HG02938 (cell line): ENCODE results near the gene SOX30.

Experiments
- ATAC-seq: cut with Tn5 transposase; IDR thresholded peaks from one replicate; pipeline ENCODE4 v1.9.1; 2021; ENCODE audit warnings: mild to moderate bottlenecking, moderate library complexity; ENCODE audit not compliant: unreplicated experiment

The SOX30 gene

DNA sequence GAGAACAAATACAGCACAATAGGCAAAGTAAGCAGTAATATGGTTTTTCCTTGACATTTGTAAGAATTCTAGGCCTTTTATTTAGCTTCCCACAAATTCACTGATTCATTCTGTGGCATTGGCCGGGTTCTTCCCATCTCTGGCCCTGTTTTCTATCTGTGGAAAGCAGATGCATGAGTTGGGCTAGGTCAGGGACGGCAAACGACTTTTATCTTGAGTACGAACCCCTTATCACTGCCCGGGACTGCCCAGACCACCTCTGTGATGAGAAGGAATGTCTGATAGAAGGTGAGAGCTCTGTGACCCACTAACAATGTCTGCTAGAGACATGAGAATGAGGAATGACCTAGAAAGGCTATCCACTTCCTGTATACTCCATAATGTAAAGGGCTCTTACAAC lies 41.2 kb downstream of the SOX30 start:
- ATAC-seq, result peak; percentile 12

DNA sequence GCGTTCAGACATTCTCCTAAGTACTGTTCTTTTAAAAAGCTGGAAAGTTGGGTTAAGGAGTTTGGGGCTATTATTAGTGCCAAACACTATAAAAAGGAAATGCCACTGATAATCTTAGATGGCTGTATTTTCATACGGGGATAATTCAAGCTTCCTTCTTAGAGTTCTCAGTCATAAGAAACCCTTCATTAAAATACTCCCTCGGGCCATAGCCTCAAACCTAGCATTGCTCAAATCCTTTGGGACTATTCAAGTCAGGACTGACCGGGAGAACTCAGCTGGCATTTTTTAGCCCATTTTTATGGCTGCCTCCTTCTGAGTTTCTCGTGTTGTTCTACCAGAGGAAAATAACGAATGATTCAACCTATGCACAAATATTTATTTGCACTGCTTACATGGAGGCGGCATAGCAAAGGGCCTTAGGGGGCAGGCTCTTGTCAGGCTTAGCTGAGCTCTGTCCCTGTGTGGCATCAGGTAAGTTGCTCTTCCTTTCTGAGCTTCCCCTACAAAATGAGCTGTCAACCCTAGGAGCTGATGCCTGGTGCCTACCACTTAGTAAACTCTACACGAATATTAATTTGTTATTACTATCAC lies 43.2 kb downstream of the SOX30 start:
- ATAC-seq, result no peak

DNA sequence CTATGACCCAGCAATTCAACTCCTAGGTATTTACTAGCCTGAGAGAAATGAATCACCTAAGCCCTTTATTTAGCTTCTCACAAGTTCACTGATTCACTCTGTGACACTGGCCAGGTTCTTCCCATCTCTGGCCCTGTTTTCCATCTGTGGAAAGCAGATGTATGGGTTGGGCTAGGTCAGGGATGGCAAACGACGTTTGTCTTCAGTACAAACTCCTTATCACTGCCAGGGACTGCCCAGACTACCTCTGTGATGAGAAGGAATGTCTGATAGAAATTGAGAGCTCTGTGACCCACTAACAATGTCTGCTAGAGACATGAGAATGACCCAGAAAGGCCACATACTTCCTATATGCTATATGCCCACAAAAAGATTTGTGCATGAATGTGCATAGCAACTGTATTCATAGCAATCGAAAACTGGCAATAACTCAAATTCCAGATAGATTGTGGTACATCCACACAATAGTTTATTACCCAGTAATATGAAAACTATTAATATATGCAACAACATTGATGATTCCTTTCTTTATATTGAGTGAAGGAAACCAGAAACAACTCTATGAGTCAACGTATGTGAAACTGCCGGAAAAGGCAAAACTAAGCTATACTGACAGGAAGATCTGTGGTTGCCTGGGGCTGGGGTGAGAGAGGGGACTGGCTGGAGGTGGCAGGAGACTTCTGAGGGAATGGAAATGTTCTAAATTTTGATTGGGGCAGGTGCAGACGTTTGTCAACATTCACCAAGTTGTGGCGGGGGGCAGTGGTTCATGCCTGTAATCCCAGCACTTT lies 44.7 kb downstream of the SOX30 start:
- ATAC-seq, result peak; percentile 59

DNA sequence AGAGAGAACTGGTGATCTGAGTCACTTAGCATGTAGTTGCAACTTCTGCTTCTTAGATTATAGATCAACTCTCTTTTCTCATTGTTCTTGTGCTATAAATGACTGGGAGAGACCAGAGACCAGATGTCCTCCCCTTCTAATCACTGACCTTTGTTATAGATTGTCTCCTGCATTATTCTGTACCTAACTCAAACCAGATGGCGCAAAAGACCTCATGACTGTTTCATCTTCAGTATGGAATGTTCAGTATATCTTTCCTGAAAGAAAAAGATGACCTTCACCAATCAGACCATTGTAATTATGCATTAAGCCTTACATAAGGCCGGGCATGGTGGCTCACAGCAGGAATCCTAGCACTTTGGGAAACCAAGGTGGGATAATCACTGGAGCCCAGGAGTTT lies 46.2 kb downstream of the SOX30 start:
- ATAC-seq, result no peak

DNA sequence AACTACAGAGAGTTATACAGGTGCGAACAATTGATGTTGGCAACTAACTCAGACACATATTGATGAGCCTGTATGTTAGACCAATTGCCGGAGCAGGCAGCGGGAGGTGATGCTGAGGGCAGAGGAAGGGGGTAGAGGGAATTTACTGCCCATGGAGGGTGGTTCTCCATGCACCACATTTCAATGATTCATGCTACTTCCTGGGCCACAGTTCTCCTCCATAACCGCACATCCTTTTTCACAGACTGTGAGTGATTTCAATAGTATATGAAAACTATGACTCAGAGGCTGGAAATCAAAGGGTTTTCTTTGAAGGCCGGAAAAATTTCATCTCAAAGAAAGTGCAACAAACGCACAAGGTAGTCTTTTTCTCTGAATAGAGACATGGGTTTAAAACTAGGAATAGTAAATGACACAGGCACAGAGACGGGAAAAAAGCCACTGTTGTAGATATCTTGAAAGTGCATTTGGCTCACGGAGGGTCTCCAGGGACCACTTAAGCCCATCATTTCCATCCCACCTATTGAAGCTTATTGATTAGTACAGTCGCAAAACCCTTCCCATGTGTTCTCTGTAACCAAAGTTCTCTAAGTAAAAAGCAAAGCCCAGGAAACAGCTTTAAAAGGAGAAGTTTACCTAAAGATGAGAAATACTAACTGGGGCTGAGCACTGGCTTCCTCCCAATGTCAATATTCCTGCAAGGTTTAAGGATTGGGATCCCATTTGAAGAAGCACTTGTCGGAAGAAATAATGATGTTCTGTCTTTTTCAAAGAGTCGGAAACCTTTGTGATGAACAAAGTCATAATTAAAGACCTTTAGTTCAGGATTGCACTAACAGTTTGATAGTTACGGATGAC lies 48.7 kb downstream of the SOX30 start:
- no peak for ATAC-seq

DNA sequence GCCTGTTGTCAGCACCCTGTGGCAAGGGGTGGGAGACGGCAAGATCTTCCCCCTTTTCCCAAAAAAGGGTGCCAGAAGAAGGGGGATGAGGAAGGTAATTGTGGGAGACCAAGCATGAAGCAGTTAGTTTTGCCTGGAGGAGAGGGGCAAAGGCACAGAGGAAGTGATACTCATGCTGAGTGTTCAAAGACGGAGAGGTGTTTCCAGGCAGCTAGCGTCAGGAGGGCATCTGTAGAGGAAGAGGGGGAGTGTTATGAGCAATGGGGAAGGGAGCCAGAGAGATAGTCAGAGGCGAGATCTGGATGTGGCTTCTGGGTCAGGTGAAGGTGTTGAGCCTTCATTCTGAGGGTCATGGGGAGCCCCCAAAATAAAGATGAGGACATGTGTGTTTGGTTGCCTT lies 49.7 kb downstream of the SOX30 start:
- peak; percentile 39 for ATAC-seq

DNA sequence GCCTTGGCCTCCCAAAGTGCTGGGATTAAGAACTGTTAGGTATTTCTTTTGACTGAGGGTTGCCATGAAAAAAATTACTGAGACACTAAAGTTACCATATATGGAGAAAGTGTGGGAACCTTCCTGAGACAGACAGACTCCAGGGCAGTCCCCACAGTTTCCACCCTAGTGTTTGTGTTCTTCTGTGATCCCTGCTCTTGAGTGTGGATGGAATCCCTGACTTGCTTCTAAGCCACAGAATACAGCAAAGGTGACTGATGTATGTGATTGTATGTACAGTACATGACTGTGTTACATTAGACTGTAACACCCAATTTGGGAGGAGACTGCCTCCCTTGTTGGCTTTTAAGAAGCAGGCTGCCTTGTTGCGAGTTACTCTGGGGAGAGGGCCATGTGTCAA lies 52.0 kb downstream of the SOX30 start:
- ATAC-seq, result no peak

DNA sequence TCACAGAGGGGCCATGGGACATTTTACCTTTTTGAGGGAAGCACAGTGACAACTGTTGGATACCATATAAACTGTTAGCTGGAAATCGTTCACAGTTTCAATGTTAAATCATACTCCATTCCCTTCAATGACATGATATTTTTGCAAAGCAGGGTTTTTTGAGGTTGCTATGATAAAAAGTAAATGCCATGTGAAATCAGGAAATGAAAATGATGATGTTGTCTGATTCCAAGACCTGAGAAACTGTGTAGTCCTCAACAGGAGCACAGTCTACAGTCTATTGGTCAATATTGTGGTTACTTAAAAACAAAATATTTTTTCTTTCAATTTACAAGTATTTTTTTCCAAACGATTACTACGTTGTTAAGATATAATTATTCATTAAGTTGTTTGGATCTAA lies 52.7 kb downstream of the SOX30 start:
- no peak for ATAC-seq

DNA sequence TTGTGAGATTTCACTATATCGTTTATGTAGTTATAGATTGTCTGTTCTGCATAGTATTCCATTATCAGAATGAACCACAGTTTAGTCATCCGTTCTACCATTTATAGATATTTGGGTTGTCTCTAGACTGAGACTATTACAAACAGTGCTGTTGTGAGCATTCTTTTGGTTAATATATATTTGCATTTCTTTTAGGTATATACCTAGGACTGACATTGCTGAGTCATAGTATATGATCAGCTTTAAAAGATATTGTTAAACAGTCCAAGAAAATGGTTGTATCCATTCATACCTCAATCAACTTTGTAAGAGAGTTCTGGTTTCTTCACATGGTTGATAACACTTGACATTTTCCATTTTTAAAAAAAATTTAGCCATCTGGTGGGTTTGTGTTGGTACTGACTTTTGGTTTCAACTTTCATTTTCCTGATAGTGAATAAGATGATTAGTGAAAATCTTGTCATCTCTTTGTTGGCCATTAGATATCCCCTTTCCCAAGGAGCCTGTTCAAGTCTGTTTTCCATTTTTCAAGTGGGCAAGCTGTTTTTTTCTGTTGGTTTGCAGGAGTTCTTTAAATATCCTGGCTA lies 53.8 kb downstream of the SOX30 start:
- ATAC-seq, result peak; percentile 49

DNA sequence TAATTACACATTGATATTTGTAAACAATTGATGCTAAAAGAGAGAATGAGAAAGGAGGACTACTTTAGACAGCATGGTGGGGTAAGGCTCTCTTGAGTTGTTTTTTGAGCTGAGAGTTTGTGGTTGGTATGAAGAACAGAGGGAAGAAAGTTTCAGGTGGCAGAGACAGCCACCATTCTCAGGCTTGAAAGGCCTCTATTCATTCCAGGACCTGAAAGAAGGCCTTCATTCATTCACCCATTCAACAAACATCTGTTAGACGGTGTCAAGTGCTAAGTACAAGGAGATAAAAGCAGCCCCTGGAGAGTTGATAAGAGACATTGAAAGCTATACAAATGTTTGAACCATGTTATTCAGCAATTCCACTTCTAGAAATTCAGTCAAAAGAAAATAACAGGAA lies 55.0 kb downstream of the SOX30 start:
- no peak for ATAC-seq

DNA sequence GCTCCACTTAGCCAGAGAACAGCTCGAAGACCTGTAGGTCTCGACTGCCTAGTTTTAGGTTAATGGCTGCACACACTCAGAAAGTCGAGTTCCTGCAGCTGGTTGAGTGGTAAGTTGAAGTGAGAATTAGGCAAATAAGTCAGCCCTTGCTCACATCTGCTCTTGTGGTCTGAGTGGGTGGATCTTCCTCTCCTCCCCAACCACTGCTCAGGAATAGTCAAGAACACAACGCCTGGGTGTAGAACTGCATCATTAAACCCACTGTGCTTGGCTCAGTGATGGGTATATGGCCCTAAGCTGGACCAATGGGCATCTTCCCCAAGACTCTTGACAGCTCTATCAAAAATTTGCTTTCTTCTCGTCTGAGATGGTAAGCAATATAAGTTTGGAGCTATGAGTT lies 55.8 kb downstream of the SOX30 start:
- peak; percentile 73 for ATAC-seq

DNA sequence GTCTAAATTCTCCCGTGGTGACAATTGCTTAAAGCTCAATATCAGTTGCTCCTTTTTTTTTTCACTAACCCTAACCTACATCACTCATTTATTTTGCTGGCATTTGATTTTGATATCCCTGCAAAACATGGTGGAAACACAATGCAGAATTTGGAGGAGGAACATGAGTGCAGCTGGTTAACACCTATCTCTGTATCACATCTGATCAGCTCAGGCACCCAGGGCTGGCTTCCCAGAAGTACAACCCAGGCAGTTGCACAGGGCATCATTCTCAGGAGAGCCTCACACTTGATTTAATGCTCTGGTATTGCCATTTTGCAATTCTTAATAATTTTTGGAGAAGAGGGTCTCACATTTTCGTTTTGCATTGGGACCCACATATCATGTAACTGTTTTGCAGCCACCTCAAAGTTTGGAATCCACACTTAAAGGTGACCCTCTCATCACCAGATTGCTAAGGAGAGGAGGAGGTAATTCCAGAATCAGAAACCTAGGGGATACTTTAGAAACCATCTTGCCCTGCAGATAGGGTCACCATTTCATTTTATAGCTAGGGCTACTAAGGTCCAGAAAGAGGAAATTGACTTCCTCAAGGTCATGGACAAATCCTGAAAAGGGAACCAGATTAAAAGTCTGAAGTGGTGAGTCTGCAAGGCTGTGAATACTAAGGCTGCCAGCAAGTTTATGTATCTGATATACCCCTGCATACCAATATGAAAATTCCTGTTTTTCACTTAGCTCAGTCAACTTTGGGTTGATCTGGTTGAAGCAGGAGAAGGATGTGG lies 57.4 kb downstream of the SOX30 start:
- ATAC-seq, result no peak

DNA sequence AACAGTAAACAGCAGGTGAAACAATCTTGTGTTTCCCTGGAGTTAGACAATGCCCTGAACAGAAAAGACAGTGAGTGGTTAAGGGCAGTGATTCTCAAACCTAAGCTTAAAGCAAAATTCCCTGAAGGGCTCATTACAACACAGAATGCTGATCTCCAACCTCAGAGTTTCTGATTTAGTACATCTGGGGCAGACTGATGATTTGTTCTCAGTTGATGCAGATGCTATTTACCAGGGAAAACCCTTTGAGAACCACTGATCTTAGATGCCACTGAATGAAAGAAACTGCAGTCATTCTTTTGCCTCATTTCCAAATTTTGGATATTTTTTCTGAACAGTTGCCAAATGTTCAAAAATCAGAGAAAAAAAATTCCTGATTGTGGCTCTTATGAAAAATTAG lies 58.0 kb downstream of the SOX30 start:
- ATAC-seq, result no peak

DNA sequence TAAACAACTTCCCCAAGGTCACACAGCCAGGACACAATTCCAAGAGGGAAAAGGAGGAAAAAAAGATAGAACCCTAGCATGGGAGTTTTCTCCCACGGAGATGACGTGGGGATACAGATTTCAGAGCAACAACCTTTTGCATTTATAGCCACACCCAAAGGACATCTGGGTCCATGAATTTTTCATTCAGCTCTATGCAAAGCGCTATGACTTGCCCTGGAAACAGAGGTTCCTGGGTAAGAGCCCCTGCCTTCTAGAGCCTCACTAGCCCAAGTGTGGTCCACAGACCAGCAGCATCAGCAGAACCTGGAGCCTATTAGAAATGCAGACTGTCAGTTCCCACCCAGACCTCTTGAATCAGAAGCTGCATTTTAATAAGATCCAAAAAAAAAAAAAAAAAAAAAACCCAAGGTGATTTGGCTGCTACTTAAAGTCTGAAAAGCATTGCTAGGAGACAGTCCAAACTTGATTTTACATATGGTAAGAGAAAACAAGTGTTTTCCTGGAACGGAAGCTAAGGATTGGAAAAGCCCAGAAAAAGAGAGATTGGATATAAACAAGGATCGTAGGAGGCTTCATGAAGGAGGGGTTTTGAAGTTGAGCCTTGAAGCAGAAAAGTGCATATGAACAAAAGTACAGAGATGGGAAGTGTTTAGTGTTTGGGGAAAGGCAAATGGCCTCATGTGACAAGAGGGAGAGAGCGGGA lies 59.0 kb downstream of the SOX30 start:
- ATAC-seq, result no peak

DNA sequence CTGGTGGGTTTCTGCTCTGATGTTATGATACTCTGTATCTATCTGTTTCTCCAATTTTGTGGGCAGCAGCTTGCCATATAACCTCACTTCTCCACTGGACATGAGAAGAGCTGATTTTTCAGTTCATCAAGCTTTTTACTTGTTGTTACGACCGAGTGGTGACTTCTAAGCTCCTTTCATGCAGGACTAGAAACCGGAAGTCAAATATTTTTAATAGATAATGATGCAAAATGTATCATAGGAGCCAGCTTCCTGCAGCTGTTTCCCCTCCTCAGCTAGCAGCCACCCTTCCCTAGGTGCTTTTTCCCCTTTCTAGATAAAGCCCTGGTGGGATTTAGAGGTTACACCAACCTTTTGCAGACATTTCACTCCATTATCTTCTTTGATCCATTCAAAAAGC lies 59.6 kb downstream of the SOX30 start:
- no peak for ATAC-seq

DNA sequence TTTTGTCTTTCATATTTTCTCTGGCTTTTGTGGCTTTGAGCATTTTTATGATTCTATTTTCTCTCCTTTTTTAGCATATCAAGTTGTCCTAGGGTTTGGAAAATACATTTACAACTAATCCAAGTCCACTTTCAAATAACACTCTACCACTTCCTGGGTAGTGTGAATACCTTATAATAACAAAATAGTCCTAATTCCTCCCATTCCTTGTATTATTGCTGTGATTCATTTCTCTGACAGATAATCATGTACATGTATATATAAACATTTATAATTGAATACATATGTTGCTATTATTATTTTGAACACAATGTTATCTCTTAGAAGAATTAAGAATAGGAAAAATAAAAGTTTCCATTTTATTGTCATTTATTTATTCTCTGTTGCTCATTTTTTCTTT lies 61.8 kb downstream of the SOX30 start:
- no peak for ATAC-seq

DNA sequence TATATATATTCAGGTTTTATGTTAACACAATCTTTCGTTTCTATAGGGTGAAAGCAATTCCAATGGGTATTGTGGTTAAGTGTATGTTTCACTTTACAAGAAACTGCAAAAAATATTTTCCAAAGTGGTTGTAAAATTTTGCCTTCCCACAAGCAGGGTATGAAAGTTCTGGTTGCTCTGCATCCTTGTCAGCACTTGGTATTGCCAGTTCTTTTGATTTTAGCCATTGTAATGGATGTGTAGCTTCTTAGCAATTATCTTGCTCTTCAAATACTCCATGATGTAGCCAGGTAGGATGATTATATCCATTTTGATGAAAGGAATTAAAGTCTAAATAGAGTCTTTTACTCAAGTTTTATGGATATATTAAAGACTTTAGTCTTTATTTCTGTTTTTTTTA lies 67.6 kb downstream of the SOX30 start:
- no peak for ATAC-seq

DNA sequence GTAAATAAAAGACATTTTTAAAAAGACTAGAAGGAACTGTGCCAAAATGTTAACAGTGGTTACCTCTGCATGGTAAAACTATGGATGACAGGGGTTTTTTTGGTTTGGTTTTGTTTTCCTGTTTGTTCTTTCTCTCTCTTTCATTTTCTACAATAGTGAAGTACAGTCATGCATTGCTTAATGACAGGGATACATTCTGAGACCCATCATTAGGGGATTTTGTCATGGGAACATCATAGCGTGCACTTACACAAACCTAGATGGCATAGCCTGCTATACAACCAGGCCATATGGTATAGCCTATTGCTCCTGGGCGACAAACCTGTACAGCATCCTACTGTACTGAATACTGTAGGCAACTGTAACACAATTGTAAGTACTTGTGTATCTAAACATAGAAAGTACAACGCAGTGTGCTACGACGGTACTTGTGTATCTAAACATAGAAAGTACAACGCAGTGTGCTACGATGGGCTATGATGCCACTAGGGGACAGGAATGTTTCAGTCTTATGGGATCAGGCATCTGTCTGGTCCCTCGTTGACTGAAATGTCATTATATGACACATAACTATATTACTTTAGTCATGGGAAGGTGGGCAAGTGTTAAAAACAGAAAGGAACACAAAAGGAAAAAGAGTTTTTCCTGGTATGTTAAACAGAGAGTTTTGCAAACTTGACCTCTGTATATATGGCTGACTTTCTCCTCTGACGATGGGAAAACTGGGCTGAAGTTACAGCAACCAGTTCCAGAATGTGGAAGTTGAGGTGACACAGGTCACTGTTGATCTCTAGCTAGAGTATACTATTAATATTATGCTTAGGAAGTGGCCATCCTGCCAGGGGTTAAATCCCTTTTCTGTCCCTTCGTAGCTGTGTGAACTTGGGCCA lies 69.3 kb downstream of the SOX30 start:
- ATAC-seq, result no peak

DNA sequence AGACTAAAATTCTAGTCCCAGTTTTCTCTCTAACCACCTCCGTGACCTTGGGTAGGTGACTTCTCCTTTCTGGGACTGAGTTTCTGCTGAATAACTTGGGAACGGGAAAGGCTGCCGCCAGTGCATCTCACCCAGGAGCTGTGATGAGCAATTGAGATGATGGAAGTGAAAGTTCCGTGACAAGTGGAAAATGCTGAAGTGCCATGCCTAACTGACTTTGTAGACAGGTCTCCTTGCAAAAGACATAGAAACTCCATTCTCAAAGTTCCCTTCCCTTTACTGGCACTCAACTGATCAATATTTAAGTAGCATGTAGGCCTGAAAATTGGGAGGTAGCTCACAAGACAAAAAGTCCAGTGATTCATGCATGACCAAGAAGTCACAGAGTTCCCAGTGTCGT lies 70.3 kb downstream of the SOX30 start:
- no peak for ATAC-seq
